NCI-H1436 (cell line): ENCODE data around the gene GNA12.

Source experiments
- DNase-seq: peaks from one replicate; lab custom pipeline; 2025; lab: John Stamatoyannopoulos, UW

The GNA12 gene

DNA sequence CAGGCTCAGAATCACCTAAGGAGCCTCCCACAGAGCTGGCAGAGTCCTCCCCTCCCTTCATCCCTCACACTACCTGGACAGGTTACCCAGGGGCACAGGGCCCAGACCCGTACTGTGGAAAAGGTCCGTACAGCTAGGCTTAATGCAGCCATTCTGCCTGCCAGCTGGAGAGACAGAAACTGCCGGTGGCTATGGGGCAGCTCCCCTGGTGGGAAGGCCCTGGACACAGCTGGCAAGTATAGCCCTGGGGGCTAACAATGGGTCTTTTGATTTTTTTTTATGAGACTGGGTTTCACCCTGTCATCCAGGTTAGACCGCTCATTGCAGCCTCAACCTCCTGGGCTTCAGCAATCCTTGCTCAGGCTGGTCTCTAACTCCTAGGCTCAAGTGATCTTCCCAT is 68.3 kb downstream of the GNA12 start:
- no peak for DNase-seq

DNA sequence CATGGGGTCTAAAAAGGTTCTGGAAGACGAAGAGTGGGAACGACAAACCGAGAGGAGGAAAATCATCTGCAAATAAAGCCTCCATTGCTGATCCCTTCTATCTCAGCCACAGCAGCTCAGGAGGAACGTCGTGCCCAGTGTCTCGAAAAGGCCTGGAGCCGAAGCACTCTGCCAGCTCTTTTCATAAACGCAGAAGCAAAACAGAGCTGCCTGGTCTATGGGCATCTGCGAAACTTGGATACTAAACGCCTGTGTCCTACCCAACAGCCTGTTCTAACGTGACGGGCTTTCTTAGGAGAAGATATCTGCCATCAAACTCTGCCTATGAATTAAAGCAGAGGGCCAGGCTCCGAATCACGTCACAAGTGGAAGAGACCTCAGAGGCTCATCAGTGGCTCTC is 68.7 kb downstream of the GNA12 start:
- no peak for DNase-seq

DNA sequence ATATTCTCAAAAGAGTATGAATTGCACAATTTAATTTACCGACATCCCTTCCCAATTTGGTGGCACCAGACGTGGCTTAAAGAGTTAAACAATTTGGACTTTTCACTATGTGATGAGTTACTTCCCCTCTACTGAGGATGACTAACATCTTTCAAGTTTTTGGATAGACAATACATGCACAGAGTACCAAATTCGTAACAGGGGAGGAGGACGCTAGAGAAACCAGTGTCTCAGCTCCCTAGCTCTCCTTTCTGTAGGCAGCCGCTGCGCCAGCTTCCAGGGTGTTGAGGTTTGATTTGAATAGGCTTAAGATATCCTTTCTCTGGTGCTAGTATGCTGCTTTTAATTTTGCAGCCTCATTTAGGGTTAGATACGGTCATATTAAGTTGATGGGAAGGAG is 69.2 kb downstream of the GNA12 start:
- DNase-seq, result no peak

DNA sequence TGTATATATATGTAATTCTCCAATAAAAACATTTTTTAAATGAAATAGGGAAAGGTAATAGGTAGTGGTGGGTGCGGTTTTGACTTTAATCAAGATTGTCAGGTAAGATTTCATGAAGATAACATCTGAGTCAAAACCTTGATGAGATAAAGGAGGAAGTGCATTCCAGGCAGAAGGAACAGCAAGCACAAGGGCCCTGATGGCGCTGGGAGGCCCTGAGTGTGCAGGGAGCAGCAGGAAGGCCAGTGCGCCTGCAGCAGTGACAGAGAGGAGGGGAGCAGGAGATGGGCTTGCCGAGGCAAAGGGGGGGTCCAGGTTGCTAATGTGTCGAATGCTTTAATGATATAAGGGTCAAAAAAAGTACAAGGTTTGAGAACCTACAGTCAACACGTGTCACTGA is 69.8 kb downstream of the GNA12 start:
- DNase-seq, result no peak

DNA sequence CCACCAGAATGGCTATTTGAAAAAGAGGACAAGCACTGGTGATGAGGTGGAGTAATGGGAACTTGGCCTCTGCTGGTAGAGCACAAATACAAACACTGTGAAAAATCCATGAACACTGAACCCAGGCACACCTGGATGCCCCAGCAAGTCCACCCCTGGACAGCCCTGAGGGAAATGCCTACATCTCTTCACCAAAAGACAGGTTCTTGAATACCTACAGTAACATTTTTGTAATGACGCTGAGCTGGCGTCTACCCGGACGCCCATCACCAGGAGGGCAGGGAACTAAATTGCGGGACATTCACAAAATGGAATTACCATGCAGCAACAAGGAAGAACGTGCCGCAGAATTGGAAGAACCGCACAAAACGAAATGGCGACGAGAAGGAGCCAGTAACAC is 70.5 kb downstream of the GNA12 start:
- DNase-seq, result no peak

DNA sequence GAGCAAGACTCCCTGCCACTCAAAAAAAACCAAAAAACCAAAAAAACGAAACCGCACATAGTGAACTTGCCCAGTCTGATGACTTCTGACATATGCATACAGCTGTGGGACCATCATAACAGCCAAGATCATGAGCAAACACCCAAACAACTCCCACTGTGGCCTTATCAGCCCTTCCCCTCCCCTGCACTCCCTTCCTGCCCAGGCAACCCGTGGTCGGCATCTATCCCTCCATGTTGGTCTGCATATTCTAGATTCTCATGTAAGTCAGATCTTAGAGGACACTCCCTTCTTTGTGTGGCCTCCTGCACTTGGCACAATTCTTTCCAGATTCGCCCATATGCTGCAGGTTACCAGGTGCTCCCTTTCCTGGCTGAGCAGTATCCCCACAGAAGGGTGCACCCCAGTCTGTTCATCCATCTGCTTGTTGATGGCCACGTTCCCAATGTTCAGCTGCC is 72.8 kb downstream of the GNA12 start:
- no peak for DNase-seq

DNA sequence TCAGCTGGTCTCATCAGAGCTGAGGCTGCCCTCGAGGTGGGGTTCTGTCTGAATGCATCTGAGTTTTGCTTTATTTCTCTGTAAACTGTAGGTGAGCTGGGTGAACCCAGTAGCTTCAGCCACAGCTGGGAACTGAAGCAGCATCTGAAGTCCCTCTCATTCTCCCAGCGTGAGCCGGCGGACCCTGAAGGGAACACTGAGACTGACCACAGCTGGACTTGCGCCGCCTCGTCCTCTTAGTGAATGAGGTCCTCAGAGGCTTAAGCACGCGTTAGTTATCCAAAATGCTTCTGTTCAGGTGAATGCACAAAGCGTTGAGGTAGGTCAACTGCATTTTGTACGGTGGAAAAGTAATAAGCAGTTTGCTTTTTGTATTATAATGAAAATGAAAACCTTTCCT is 79.5 kb downstream of the GNA12 start:
- DNase-seq, result no peak

DNA sequence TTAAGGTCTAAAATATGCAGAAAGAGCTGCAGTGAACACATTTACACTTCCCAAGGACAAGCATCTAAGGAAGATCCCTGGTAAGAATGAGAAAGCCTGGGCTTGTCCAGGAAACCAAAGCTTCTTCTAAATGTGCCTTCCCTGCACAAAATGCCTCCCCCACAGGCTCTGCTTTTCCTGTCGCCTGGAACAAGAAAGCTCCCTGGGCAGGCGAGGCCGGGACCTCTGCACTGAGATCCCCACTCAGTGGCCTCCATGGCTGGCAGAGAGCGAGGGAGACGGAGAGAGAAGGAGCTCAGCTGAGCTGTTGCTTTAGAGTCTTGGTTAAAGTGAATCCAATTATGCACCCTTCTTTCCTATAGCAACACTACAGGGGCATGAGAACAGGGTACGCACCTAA is 80.5 kb downstream of the GNA12 start:
- no peak for DNase-seq

DNA sequence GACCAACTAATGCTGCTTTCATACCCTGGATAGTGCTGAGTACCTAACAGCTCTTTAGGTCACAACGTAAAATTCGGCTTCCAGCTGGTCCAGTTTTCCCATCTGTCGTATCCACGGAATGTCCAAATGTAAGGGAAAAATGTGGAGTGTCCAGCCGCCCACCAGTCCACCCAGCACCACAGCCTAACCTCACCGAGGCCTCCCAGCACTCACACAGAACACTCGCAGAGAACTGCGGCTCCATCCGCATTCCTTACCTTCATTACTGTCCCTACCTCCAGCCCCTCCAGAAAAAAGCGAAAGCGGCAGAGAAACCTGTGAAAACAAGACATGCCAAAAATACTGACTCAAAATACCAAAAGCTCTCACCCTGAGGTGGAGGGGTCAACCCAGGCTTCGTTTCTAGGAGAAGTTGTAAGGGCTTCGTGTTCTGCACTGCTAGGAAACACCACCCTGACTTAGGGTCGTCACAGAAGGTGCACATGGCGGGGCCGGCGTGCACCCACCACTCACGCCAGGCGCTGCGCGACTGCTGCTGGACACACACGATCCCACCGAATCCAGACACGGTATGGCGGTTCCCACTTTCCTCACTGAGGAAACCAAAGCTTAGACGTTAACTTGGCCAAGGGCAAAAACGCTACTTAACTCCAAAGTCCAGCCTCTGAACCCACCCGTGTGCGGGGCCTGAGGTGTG is 82.2 kb downstream of the GNA12 start:
- DNase-seq, result no peak

DNA sequence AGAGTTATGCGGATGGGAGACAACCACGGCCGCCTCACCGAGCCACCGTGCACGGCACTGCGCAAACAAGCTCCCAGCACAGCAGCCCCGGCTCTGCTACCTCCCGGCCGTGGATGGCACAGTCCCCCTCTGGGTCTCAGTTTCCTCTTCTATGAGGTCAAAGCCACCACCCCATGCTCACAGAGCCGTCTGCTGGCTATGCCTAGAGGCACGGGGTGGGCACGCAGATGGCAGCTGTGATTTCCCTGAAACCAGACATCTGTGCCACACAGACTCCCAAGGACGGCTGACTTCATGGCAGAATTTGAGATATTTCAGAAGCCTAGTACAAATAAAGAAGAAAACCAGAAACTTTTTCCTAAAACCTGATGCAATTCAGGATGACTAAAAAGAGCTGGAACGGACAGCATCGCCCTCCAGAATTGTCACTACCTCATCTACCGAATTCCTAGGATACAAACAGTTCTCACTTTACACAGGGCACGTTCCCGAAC is 82.9 kb downstream of the GNA12 start:
- no peak for DNase-seq

DNA sequence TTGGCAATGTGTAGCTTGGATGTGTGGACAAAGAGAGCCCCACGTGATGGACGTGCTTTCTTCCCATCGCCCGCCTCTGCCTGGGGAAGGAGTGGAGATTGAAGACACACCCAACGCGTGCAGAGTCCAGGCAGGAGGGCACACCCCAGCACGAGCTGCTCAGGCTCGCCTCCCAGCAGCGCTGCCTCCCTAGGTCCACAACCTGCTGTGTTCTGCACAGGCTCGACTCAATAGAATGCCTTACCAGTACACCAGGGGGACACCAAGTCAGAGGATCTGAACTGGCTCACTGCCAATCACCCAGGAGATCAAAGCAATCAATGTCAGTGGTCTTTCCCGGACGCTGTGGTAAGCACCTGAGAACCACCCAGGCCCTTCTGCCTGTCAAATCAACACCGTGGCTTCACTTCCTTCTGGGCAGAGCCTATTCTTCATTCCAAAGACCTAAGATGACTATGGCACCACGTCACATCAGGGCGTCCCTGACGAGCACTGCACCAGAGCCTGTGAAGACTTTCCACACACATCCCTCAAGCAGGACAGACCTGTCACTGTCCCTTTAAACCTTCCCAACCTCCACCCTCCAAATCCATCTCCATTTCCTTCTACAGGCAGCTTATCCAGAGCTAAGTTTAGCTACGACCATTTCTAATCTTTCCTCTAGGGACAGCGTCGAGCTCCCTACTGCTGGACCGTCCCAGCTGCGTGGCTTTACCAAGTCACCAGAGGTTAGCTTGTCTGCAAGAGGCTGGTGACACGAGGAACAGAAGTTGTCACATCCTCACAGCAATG is 83.8 kb downstream of the GNA12 start:
- no peak for DNase-seq

DNA sequence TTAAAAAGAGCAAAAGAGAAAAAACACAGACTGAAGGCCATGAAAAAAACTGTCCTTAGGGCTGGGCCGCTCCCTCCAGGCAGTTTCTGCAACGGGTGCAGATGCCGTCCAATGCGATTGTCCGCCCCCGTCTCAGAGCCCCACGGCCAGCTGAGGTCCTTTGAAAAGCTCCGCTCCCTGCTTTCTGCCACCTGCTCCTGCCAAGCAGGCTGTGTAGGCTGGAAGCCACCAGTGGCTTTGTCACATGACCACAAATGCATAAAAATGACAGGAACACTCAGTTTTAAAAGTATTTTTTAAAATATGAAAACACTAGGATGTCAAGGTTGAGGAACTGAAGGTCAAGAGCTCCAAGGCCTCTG is 84.4 kb downstream of the GNA12 start:
- DNase-seq, result no peak

DNA sequence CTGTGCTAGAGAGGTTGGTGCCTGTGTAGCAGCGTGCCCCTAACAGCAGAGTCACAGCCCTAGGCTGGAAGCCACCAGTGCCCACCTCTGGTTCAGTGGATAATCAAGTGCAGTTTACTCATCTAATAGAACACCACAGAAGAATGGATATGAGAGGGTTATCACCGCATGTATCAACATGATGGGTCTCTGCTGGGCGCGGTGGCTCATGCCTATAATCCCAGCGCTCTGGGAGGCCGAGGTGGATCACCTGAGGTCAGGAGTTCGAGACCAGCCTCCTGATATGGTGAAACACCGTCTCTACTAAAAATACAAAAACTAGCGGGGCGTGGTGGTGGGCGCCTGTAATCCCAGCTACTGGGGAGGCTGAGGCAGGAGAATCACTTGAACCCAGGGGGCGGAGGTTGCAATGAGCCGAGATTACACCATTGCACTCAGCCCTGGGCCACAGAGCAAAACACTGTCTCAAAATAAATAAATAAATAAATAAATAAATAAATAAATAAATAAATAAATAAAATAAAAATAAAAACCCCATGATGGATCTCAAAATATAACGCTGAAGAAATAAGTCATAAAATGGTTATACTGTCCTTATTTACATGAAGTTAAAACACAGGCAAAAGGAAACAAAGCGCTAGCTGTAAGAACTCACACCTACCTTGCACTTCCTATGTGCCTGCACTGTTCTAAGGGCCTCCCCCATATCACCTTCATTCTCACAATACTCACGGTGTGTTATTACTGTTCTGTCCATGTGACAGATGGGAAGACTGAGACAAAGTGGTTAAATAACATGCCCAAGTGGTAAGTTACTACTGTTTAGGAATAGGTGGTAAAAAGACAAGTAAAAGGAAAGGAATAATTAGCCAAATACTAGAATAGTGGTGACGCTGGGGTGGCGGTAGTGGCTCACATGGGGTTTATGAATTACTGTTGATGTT is 85.2 kb downstream of the GNA12 start:
- no peak for DNase-seq

DNA sequence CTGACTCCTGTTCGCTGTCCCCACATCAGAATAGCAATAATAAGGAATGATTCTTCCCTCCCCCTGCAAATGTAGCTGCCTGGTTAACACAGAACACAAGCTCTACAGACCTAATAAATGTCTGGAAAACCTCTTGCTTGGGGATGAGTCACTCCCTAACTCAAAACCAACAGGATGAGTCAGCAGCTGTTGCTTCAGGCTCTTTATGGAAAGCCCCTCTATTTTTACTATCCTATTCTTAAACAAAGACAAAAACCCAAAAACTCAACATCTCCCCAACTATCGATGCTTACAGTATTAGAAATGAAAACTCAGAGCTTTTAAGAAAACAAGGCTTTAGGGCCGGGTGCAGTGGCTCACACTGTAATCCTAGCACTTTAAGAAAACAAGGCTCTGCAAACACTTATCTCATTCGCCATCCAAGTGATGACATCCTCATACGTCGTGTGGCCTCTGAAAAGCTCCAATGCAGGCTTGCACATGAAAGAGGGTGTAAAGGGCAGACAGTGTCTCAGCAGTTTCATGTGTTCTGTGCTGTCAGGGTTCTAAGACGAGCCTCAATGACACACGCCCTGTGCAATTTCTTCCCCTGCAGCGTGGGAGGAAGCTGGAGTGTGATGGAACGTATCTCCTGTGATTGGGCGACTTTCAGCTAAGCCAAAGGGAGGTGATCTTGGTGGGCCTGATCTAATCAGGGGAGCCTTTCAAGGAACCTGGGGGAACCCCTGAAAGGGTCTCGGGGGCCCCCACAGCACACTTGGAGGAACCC is 86.0 kb downstream of the GNA12 start:
- peak; percentile 15 for DNase-seq

DNA sequence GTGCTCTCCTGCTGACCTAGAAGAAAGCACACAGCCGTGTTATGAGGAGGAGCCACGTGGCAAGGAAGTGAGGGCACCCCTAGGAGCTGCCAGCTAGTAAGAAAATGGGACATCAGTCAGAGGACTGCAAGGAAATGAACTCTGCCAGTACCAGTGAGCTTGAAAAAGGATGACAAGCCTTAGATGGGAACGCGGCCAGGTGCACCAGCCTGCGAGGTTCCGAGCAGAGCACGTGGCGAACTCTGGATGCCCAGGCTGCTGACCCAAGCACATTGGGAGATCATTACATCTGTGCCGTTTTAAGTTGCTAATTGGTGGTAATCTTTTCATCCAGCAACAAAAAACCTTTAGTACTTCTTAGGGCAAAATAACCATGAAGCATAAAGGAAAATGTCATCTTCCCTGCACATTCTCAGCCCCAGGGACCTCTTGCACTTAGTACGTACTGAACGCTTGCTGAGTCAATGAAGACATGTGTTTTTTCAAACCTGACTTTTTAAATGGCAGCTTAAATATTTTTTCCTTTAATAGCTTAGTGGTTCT is 86.7 kb downstream of the GNA12 start:
- DNase-seq, result no peak

DNA sequence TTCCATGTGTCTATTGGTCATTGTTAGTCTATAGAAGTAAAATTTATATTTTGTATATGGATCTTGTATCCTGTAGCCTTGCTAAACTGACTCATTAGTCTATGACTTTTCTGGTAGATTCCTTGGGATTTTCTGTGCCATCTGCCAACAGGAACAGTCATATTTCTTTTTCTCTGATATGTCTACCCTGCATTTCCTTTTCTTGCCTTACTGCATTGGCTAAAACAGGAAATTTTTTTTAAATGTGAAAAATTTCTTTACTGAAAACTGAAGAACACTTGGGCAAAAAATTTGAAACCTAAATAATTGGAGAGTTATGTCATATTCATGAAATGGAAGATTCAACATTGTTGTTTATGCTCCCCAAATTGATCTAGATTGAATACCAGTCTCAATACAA is 88.6 kb downstream of the GNA12 start:
- DNase-seq, result no peak

DNA sequence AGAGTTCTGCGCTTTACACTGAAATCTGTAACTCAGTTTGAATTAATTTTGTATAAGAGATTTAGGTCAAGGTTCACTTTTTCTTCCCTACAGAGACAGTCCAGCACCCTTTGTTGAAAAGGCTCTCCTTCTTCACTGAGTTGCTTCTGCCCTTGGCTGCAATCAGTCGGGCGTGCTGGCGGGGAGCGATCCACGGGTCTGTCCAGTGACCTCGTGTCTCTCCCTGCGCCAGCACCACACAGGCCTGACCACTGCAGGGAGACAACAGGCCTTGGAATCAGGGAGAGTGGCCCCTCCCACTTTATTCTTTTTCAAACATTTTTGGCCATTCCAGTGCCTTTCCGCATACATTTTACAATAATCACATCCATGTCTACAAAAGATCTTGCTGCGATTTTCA is 89.2 kb downstream of the GNA12 start:
- DNase-seq, result no peak

DNA sequence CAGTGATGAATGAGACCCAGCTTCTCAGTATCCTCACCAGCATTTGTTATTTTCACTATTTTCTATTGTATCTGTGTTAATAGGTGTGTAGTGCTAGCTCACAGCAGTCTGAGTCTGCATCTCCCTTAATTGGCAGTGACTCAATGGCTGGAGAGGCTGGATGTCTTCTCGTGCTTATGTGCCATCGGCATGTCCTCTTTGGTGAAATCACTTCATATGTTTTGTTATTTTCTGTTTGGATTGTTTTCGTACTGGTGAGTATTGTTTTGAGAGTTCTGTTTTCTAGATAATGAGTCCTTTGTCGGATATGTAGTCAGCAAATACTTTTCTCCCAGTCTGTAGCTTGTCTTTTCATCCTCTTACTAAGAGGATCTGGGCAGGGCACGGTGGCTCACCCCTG is 90.0 kb downstream of the GNA12 start:
- DNase-seq, result no peak

DNA sequence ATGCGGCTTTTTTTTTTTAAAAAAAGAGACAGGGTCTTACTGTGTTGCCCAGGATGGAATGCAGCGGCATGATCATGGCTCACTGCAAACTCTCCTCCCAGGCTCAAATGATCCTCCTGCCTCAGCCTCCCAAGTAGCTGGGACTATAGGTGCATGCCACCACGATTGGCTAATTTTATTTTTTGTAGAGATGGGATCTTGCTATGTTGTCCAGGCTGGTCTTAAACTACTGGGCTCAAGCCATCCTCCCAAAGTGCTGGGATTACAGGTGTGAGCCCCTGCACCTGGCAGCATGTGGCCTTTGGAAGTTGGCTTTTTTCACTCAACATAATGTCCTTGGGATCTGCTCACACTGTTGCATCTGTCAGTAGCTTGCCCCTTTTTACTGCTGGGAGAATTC is 91.0 kb downstream of the GNA12 start:
- no peak for DNase-seq

DNA sequence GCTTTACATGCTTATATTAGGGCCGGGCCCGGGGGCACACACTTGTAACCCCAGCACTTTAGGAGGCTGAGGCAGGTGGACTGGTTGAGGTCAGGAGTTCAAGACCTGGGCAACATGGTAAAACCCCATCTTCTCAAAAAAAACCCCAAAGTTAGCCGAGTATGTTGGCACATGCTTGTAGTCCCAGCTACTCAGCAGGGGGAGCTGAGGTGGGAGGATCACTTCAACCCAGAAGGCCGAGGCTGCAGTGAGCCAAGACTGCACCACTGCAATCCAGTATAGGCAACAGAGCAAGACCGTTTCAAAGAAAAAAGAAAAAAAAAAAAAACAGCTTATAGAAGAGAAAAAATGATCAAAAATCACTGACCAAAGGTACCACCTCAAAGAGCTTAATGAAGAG is 93.0 kb downstream of the GNA12 start:
- no peak for DNase-seq

DNA sequence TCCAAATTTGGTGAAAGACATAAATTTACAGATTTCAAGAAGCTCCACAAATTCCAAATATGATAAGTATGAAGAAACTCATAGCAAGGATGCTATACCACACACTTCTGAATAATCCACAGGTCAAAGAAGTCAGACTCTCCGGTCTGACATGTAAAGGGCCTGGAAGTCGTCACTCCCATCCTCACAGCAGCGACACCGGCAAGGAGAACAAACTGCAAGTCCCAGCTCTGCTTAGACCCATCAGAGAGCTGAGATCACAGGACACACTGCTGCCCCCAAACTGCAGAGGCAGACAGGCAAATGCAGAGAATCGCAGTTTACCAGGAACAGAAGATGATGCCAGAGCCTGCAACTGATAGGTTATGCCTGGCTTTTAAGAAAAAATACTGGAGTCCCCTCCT is 94.1 kb downstream of the GNA12 start:
- no peak for DNase-seq
